Activated T-cell treated with anti-CD3 and anti-CD28 coated beads, Interleukin-2, amount 50 U/mL, for 1 hour (primary cell): Measurements from ENCODE around the gene IFNA2.
"Not testable (repeated sequence)": the region's sequence is repeated elsewhere in the genome, so short reads cannot be mapped to it uniquely, and the experiment has no call there.

Experiments used
- DNase-seq: peaks from one replicate; pipeline ENCODE4 v3.0.0-alpha.2; 2020

The IFNA2 gene

DNA sequence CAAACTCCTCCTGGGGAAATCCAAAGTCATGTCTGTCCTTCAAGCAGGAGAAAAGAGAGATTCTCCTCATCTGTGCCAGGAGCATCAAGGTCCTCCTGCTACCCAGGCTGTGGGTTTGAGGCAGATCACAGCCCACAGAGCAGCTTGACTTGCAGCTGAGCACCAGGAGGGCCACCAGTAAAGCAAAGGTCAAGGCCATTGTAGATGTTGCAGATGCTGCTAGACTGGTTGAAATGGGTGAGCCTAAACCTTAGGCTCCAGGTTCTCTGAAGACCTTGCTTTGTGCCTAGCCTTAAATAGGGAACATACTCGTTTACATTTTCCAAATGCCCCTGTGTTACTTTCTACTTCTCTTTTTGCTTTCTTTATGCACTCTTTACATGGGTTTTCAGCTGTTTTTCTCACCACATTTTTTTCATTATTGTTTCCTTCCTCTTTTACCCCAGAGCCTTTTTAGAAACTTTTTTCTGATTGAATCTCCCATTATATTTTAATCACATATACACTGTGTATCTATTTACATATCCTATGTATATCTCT lies at the start of gene IFNA2:
IFNA2 (minus strand) TSS at position 268 of the 540 bp plus-strand sequence; CDS start at position 199, 69 bp downstream.
- no peak for DNase-seq

DNA sequence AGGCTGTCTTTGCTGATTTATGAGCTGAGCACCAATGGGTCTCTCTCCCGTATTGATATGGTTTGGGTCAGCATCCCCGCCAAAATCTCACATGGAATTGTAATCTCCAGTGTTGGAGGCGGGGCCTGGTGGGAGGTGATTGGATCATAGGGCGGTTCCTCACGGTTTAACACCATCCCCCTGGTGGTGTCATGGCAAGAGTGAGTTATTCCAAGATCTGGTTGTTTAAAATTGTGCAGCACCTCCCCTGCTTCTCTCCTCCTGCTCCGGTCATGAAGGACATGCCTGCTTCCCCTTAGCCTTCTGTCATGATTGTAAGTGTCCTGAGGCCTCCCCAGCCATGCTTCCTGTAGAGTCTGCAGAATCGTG lies 49.8 kb upstream of the IFNA2 start:
- not testable (repeated sequence) for DNase-seq

- DNase-seq = no peak
These were observed 49.2 kb upstream of the IFNA2 start for GRCh38 chr9:21434202-21435014.

DNA sequence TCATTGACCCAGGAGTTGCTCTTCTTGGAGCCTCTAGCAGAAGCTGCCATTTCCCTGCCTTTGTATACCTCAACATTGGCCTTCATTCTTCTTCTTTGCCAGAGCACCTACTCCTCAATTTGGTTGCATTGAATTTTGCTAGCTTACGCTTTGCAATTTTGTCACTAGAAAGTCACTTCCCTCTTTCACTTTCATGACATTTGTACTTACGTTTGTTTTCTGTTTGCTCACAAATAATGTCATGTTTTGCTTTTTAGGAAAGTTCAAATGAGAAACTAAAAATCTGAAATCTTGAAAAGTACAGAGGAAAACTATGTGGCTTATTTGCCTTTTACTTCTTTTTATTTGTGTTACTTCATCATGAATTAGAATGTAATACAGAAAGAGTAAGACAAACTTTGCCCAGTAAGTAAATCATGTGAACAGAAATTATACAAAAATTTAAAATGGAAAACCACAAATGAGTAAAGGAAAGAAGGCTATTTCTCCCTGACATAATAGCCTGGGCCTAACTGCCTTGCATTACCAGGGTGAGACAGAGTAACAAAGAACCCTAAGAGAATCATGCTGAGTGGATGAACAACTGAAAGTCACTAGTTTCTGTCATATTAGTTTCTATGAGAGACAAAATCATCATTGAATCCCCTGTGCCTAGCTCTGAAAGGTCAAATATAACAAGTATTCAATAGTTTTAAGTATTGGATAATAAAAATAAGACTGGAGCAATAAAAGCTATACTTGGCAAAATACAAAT lies 47.7 kb upstream of the IFNA2 start:
- no peak for DNase-seq

DNA sequence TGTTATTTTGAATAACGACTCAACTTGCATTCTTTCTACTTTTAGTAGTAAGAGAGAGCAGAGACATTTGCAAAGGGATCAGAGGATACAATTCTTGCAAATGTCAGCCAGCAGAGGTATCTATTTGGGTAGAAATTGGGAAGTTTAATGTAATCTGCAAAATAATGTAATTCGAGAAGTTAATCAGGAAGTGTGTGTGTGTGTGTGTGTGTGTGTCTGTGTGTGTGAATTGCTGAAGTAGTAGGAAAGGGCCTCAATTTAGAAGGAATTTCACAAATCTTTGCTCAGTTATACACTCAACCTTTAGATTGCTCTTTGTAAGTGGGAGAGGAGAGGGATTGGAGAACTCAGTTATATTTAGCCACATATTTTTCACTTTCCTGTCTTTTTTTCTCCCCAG lies 44.0 kb upstream of the IFNA2 start:
- DNase-seq = no peak

DNA sequence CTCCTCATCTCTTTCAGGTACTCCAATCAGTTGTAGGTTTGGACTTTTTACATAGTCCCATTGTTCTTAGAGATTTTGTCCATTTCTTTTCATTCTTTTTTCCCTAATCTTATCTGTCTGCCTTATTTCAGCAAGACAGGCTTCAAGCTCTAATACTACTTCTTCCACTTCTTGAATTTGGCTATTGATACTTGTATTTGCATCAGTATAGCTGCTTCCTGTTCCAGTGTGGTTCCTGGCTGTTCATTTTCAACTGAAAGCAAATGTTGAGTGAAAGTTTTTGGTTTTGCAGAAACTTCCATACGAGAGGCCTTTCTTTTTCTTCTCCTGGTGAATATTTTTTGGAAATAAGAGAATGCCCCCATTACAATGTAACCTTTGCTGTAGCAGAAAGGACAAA lies 43.0 kb upstream of the IFNA2 start:
- DNase-seq = no peak

- DNase-seq = no peak
These were observed 30.5 kb upstream of the IFNA2 start for GRCh38 chr9:21415493-21416267.

DNA sequence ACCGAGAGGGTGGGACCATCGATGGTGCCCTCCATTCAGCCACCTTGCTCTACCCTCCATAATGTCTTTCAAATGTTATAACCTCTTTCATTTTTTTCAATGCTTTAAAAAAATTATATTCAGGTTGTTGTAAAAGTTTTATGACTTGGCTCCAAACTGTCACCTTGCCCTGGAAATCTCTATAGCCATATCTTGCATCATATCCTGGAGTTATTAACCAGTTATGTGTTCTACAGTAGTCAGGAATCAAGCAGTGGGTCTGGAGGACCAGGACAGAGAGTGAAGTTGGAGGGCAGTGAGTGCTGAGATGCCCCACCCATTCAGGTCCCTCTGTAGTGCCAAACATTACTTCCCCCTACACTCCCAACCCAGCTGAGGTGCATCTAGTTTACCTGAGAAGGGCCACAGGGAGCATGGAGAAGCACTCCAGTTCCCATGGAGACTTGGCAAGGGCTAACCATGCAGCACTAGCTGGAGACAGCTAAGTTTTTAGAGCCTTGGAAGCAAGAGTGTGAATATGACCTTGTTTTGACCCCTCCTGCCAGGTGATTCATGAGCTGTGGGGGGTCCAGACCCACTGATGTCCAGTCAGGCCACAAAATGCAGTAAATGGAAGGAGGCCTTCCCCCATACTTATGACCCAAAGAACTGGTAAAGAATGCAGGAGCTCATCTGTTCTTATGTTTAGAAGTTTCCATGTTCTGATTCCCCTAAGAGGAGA lies 29.2 kb upstream of the IFNA2 start:
- DNase-seq = no peak

DNA sequence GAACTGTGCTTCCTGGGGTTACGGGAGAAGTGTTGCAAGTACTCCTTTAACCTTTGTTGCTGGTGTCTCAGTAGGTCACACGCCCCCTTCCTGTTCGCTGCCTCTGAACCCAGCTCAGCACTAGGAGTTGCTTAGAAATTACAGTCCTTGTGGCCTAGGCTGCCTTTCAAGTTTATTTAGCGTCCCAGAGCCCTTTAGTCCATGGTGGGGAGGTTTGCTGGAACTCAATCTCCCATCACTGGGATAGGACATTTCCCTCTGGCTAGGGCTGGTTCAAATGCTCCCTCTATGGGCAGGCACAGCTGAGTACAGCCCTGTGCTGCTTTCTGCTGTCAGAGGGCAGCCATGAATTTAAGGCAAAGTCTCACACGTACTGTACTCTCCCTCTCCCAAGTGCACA lies 28.4 kb upstream of the IFNA2 start:
- no peak for DNase-seq

- DNase-seq = no peak
These were observed 28.0 kb upstream of the IFNA2 start for GRCh38 chr9:21413151-21413550.

DNA sequence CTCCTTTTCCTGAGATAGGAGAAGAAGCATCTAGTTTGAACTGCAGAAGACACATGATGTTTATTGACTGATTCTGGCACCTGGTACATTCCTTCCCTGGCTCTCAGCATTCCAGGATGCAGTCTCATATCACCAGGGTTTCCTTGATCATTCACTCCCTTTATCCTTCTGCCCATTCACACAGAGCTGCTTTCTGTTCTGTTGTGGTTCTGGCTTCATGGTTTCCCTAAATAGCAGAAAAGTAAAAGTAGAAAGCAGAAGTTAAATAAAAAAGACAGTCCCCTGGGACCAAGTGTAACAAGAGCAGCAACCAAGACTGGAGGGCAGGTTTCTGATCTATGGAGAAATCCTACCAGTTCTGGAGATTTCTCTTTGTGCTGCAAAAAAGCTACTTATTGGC lies 26.9 kb upstream of the IFNA2 start:
- no peak for DNase-seq

- DNase-seq = no peak
These were observed 23.6 kb upstream of the IFNA2 start, which contains the start of gene IFNA8 for GRCh38 chr9:21408817-21409216. Gene IFNA8 (plus strand): TSS chr9:21409117. CDS start chr9:21409177, 60 bp downstream.

DNA sequence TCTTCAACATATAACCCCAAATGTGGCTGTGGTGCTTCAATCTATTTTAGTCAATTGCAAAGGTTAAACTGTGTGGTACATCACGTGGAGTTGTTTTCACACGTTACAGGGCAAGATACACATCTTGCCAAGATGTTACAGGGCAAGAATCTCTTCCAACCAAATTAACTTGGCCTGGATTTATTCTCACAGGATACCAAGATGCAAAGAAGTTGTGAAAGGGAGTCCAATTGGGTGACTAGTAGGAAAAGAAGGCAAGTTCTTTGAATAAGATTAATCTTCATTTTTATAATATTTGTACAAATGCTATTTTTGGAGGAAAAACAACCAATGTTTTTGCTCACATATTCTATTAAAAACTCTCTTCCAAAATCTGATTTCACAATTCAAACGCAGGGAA lies 18.9 kb upstream of the IFNA2 start:
- no peak for DNase-seq

- DNase-seq = peak; percentile 31
These were observed 17.4 kb upstream of the IFNA2 start for GRCh38 chr9:21402386-21403251.

DNA sequence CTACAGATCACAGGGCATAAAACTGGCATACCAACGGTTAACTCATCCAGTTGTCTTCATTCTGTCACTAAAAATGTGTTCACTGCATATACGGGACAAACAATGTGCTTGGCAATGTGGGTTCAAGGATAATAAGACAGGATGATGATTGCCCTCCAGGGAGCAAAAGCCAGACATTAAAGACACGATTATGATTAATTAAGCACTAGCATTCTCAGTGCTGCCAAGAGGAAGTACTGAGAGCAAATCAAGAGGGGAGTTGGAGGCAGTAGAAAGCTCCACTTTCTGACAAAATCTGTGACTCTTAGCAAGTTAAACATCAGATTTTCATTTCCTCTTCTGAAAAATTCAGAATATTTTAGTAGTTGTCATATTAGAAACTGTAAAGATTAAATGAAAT lies 14.8 kb upstream of the IFNA2 start:
- no peak for DNase-seq

GRCh38 chr9:21398955-21399489 lies 13.8 kb upstream of the IFNA2 start:
- DNase-seq = no peak

DNA sequence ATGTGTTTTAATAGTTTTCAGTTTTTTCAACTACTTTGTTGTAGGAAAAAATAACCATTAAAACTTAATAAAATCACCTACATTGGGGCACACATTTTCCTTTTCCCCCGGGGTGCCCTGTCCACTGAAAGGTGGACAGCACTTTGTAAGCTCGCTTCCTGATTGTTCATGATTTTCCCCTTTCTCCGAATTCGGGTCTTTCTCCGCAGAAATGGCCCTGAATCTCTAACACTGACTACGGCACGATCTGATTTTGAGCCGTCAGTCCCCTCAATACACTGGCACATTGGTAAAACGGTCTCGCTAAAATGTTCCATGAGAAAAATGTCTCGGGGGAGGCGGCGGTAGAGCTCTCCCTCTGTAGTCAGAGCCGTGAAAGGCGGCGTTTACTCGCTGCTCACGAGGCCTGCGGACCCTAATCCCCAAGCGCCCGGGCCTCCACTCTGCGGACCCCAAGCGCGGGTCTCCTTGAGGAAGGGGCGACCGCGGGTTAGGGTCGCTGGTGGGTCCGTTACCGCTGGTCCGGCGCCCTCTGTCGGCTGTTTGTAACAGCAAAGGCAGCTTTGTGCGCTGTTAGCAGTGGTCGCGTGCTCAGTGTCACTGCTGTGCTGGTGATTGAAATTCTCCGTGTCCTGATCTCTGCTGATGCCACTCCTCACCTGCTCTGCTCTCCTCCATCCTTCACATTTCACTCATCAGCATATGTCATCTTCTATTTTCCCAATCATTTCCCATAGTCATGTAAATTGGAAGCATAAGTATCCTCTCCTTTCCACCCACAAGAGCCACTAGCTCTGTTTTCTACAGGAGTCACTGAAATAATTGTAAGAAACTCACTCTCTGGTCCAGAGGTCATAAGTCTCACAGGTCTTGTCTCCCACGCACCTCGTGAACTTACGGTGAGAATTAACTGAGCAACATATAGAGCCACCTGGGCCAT lies 10.8 kb upstream of the IFNA2 start:
- DNase-seq = peak; percentile 73

- DNase-seq = no peak
These were observed 7.1 kb upstream of the IFNA2 start for GRCh38 chr9:21392270-21392669.

DNA sequence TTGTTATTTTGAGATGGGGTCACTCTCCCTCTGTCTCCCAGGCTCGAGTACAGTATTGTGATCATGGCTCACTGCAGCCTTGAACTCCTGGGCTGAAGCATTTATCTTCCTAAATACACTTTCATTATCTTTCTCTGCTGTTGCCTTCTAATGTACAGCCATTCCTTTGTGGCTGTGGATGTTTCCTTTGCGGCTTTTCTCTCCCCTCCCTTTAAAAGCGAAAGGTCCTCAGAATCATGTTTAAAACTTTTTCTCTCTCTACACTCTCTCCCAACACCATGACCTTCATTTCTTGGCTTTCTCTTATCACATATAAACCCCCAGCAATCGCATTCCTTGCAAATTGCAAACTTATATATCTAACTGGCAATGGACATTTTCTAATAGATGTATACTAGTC lies 1.6 kb downstream of the IFNA2 start:
- DNase-seq = no peak
